CD14-positive monocyte (primary cell): ENCODE measurements around the gene COPS3. TPM values are rescaled to one million over a fixed set of nuclear protein-coding genes. Genes with fewer than 3 reads are reported as not detected.

Source experiments
- DNase-seq, 3 donors: peaks; one replicate each; pipeline ENCODE4 v3.0.0-alpha.2; 2011 to 2022
- H2AFZ ChIP-seq: 2 replicates; pipeline ENCODE4 v1.6.0; 2012; ENCODE audit warnings: mild to moderate bottlenecking, low read depth, low read length, inconsistent platforms; ENCODE audit not compliant: insufficient read depth, poor library complexity, severe bottlenecking
- H3K27ac ChIP-seq, 2 donors: 1 replicate in 1 of 2; 2 replicates in 1 of 2; pipeline ENCODE4 v1.5.1; 2012 to 2013; ENCODE audit warnings: low read length in 2 of 2, control low read depth in 1 of 2, inconsistent platforms in 1 of 2, low read depth in 1 of 2, mild to moderate bottlenecking in 1 of 2
- H3K27me3 ChIP-seq, 2 donors: one replicate each; pipeline versions ENCODE4 v1.6.0 to v1.6.1; 2011 to 2013; ENCODE audit warnings: low read length in 2 of 2; ENCODE audit not compliant: control insufficient read depth in 2 of 2, insufficient read depth in 2 of 2
- H3K36me3 ChIP-seq, 2 donors: replicated peaks in 1 of 2; 1 replicate in 1 of 2; 2 replicates in 1 of 2; pipeline versions ENCODE4 v1.5.1 to v1.6.1; 2012 to 2013; ENCODE audit warnings: low read length in 2 of 2, control low read depth in 1 of 2, inconsistent platforms in 1 of 2, mild to moderate bottlenecking in 1 of 2; ENCODE audit not compliant: insufficient read depth in 2 of 2, control insufficient read depth in 1 of 2
- H3K4me1 ChIP-seq, 2 donors: 1 replicate in 1 of 2; 2 replicates in 1 of 2; pipeline versions ENCODE4 v1.5.1 to v1.6.1; 2012 to 2013; ENCODE audit warnings: low read length in 2 of 2, control low read depth in 1 of 2, inconsistent platforms in 1 of 2, mild to moderate bottlenecking in 1 of 2, moderate library complexity in 1 of 2; ENCODE audit not compliant: insufficient read depth in 2 of 2, control insufficient read depth in 1 of 2
- H3K4me2 ChIP-seq: replicated peaks from 2 replicates; pipeline ENCODE3; 2012; ENCODE audit warnings: low read length, moderate library complexity, mild to moderate bottlenecking; ENCODE audit not compliant: poor library complexity, severe bottlenecking; ENCODE audit errors: extremely low read depth
- H3K4me3 ChIP-seq, 3 experiments: fragments of 200-600 bp in 1 of 3; sonication (generic) in 1 of 3; replicated peaks in 1 of 3; 1 replicate in 2 of 3; 2 replicates in 1 of 3; pipeline ENCODE4 v1.5.1; 2011 to 2013; ENCODE audit warnings: low read length in 3 of 3, mild to moderate bottlenecking in 3 of 3, control low read depth in 2 of 3, low read depth in 2 of 3, inconsistent platforms in 1 of 3, moderate library complexity in 1 of 3
- H3K79me2 ChIP-seq: 2 replicates; pipeline ENCODE4 v1.6.0; 2012; ENCODE audit warnings: mild to moderate bottlenecking, control low read depth, inconsistent platforms, low read length, moderate library complexity; ENCODE audit not compliant: insufficient read depth
- H3K9ac ChIP-seq: 2 replicates; pipeline ENCODE4 v1.6.0; 2017; ENCODE audit warnings: low read length, mild to moderate bottlenecking; ENCODE audit not compliant: insufficient read depth, poor library complexity, severe bottlenecking
- H3K9me3 ChIP-seq, 2 donors: replicated peaks in 1 of 2; 1 replicate in 1 of 2; 2 replicates in 1 of 2; pipeline versions ENCODE4 v1.5.1 to v1.6.1; 2012 to 2013; ENCODE audit warnings: low read length in 2 of 2, control low read depth in 1 of 2; ENCODE audit not compliant: control insufficient read depth in 1 of 2, insufficient read depth in 1 of 2
- H4K20me1 ChIP-seq: 2 replicates; pipeline ENCODE4 v1.6.0; 2012; ENCODE audit warnings: mild to moderate bottlenecking, low read length, control low read depth, moderate library complexity; ENCODE audit not compliant: insufficient read depth
- H3K27ac Mint-ChIP-seq, 7 donors: one replicate each; pipeline ENCODE4 v1.8.0; 2020; ENCODE audit warnings: mild to moderate bottlenecking in 7 of 7, mixed read lengths in 7 of 7, moderate library complexity in 6 of 7, inconsistent platforms in 2 of 7
- H3K27me3 Mint-ChIP-seq, 3 donors: one replicate each; pipeline ENCODE4 v1.8.0; 2021 to 2022; ENCODE audit warnings: low read depth in 3 of 3, mild to moderate bottlenecking in 3 of 3, mixed read lengths in 3 of 3, moderate library complexity in 3 of 3, inconsistent platforms in 1 of 3
- H3K36me3 Mint-ChIP-seq, 2 donors: one replicate each; pipeline ENCODE4 v1.8.0; 2020; ENCODE audit warnings: mixed read lengths in 2 of 2, inconsistent platforms in 1 of 2, mild to moderate bottlenecking in 1 of 2
- H3K4me1 Mint-ChIP-seq: one replicate; pipeline ENCODE4 v1.8.0; 2020; ENCODE audit warnings: mild to moderate bottlenecking, mixed read lengths
- H3K4me3 Mint-ChIP-seq, 2 donors: one replicate each; pipeline ENCODE4 v1.8.0; 2020; ENCODE audit warnings: mild to moderate bottlenecking in 2 of 2, mixed read lengths in 2 of 2, moderate library complexity in 1 of 2
- H3K9me3 Mint-ChIP-seq, 7 donors: one replicate each; pipeline ENCODE4 v1.8.0; 2020 to 2022; ENCODE audit warnings: mixed read lengths in 7 of 7, mild to moderate bottlenecking in 6 of 7, moderate library complexity in 6 of 7, inconsistent platforms in 2 of 7
- CTCF ChIP-seq: fragments of 200-600 bp; IDR thresholded peaks from one replicate; pipeline ENCODE4 v1.8.0; 2022; ENCODE audit warnings: antibody characterized with exemption, mild to moderate bottlenecking
- WGBS: methylation state at CpG from one replicate; pipeline ENCODE4 v1.1.5; 2013; ENCODE audit warnings: missing lambda C conversion rate; ENCODE audit not compliant: insufficient coverage; 5-methylcytosine and 5-hydroxymethylcytosine counted together
- intact Hi-C, 2 donors: fragments of 100-400 bp; cut with micrococcal nuclease; formaldehyde crosslinking; loops; one replicate each; pipeline versions ENCODE4 v1.15.0 to v1.15.1; 2023
- polyA plus RNA-seq, 3 donors: library from polyadenylated mRNA; depleted of rRNA in 1 of 3; unstranded in 2 of 3; stranded (reverse) in 1 of 3; fragments of 300-500 nt in 2 of 3; fragments of >200 nt in 1 of 3; fragmentation: Illumina TruSeq in 2 of 3; gene quantifications; 1 replicate in 2 of 3; 2 replicates in 1 of 3; pipeline ENCODE4 v1.2.3, GENCODE V29; 2012 to 2021

The COPS3 gene
- polyA plus RNA-seq, 3 donors = 47.6 to 122 (median 117) TPM

- WGBS = 65% methylated on average over 11 of the region's 19 CpGs
- H4K20me1 ChIP-seq = peaks cover 54% of the 10 kb centered on the region
These were observed 45.6 kb downstream of the COPS3 start for GRCh38 chr17:17235212-17236174.

More at GRCh38 chr17:17235212-17236174, 45.6 kb downstream of the COPS3 start:
- Mint-ChIP-seq H3K27me3 (peaks cover 0 to 4% (median 4%) of the 10 kb centered on the region in 3 donors), H3K4me3 (peak overlapping the region; percentile 95 to 97), H3K9me3 (peaks cover 0 to 2% (median 0%) of the 10 kb centered on the region in 7 donors), H3K4me1 (peaks cover 26% of the 10 kb centered on the region), H3K27ac (peak overlapping the region; percentile 65 to 99 (median 99)), H3K36me3 (peaks cover 21 to 28% of the 10 kb centered on the region in 2 donors)
- Histone ChIP-seq H3K9me3 (no peaks in the 10 kb centered on the region), H3K4me1 (peaks cover 20 to 26% of the 10 kb centered on the region in 2 donors), H3K4me3 (peak overlapping the region; percentile 94 to 98 (median 95)), H3K4me2 (peak overlapping the region; percentile 89), H2AFZ (no peak overlapping the region), H3K27me3 (no peaks in the 10 kb centered on the region), H3K79me2 (peaks cover 53% of the 10 kb centered on the region), H3K27ac (peak overlapping the region in 1 of 2 donors; percentile 100), H3K36me3 (peaks cover 23 to 26% of the 10 kb centered on the region in 2 donors), H3K9ac (peak overlapping the region; percentile 99)
- TF ChIP-seq CTCF = no peak
- no peak for DNase-seq
- intact Hi-C loops = loop anchor here (2.0 to 10.0 kb wide), 3 partner anchors 45 to 191 kb away; partner anchors contain the start of genes COPS3 (in 2 of the 2) and MPRIP (in 1 of the 2)
